ENCODE data around the gene SENP2.
"Not testable (repeated sequence)": the region's sequence is repeated elsewhere in the genome, so short reads cannot be mapped to it uniquely, and the experiment has no call there.

DNA sequence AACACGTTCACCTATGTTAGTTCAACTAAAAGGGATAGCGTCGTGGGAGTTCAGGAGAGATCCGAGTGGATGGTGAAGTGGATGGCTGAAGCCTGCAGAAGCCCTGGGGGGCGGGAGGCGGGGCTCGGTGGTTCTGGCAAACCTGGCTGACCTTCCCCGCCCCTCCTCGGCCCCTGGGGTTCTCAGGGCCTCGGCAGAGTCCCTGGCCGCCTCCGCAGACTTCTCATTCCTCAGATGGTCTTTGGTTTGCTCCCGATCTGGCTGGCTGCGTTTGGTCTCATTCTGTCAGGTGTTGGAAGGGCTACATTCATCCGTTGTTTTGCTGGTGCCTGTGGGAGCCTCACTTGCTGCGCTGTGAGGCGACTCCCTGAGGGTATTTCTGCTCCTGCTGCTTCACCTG lies 59.1 kb downstream of the SENP2 start:
- not testable (repeated sequence) for TF ChIP-seq POLR2A (IDR thresholded peaks at IDR 0.05)
- TF ChIP-seq, protein P1, sequence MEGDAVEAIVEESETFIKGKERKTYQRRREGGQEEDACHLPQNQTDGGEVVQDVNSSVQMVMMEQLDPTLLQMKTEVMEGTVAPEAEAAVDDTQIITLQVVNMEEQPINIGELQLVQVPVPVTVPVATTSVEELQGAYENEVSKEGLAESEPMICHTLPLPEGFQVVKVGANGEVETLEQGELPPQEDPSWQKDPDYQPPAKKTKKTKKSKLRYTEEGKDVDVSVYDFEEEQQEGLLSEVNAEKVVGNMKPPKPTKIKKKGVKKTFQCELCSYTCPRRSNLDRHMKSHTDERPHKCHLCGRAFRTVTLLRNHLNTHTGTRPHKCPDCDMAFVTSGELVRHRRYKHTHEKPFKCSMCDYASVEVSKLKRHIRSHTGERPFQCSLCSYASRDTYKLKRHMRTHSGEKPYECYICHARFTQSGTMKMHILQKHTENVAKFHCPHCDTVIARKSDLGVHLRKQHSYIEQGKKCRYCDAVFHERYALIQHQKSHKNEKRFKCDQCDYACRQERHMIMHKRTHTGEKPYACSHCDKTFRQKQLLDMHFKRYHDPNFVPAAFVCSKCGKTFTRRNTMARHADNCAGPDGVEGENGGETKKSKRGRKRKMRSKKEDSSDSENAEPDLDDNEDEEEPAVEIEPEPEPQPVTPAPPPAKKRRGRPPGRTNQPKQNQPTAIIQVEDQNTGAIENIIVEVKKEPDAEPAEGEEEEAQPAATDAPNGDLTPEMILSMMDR (IDR thresholded peaks at IDR 0.05): not testable (repeated sequence)

Data from tibial nerve (tissue), 3 donors.